GM19467 (cell line): ENCODE results near the gene DNAH1.

Experiments used
- ATAC-seq: cut with Tn5 transposase; IDR thresholded peaks from one replicate; pipeline ENCODE4 v1.9.1; 2021; ENCODE audit warnings: mild to moderate bottlenecking, moderate library complexity; ENCODE audit not compliant: unreplicated experiment

Gene DNAH1

GRCh38 chr3:52290596-52291507 is 25.3 kb upstream of the DNAH1 start:
- no peak for ATAC-seq

GRCh38 chr3:52291508-52292181 is 24.5 kb upstream of the DNAH1 start:
- ATAC-seq = no peak

- no peak for ATAC-seq
Measured at GRCh38 chr3:52292247-52293065, 23.7 kb upstream of the DNAH1 start.

GRCh38 chr3:52293491-52294319 is 22.4 kb upstream of the DNAH1 start:
- ATAC-seq = no peak

- no peak for ATAC-seq
Measured at GRCh38 chr3:52294320-52295150, 21.6 kb upstream of the DNAH1 start.

GRCh38 chr3:52295671-52296208 is 20.4 kb upstream of the DNAH1 start:
- no peak for ATAC-seq

- ATAC-seq = no peak
Measured at GRCh38 chr3:52297242-52298148, 18.6 kb upstream of the DNAH1 start.

GRCh38 chr3:52298149-52299098 is 17.7 kb upstream of the DNAH1 start:
- ATAC-seq = no peak

GRCh38 chr3:52299247-52299878 is 16.8 kb upstream of the DNAH1 start:
- no peak for ATAC-seq

GRCh38 chr3:52299879-52300611 is 16.1 kb upstream of the DNAH1 start:
- ATAC-seq = no peak

GRCh38 chr3:52302426-52303145 is 13.5 kb upstream of the DNAH1 start:
- ATAC-seq = no peak

GRCh38 chr3:52303811-52304210 is 12.3 kb upstream of the DNAH1 start:
- ATAC-seq = no peak

GRCh38 chr3:52305926-52306325 is 10.2 kb upstream of the DNAH1 start:
- no peak for ATAC-seq

- no peak for ATAC-seq
Measured at GRCh38 chr3:52306978-52307377, 9.1 kb upstream of the DNAH1 start.

GRCh38 chr3:52308308-52308707 is 7.8 kb upstream of the DNAH1 start:
- no peak for ATAC-seq
